Neural progenitor cell (in vitro differentiated cells): ENCODE data around the gene ZPBP2.

Source experiments
- CTCF ChIP-seq: fragments of 200-600 bp; sonication (generic); IDR thresholded peaks from 2 replicates; pipeline ENCODE4 v1.5.1; 2017; ENCODE audit warnings: antibody characterized with exemption, mild to moderate bottlenecking
- EZH2 ChIP-seq: fragments of 200-600 bp; sonication (generic); IDR thresholded peaks from 2 replicates; pipeline ENCODE4 v1.6.1; 2017; ENCODE audit warnings: antibody characterized with exemption, mild to moderate bottlenecking, moderate library complexity

GRCh38 chr17:39872751-39873150 is 4.7 kb downstream of the ZPBP2 start:
- TF ChIP-seq CTCF, result no peak
- TF ChIP-seq EZH2, result no peak
